HG02610 (cell line): ENCODE measurements around the gene BDP1.
"Not testable (repeated sequence)": the region's sequence is repeated elsewhere in the genome, so short reads cannot be mapped to it uniquely, and the experiment has no call there.

ENCODE experiments used
- ATAC-seq: cut with Tn5 transposase; IDR thresholded peaks from one replicate; pipeline ENCODE4 v1.9.1; 2021; ENCODE audit warnings: mild to moderate bottlenecking, moderate library complexity; ENCODE audit not compliant: unreplicated experiment

BDP1 gene

GRCh38 chr5:71457106-71457505 lies 1.7 kb downstream of the BDP1 start:
- ATAC-seq, result no peak

GRCh38 chr5:71460693-71461092 lies 5.2 kb downstream of the BDP1 start:
- ATAC-seq, result no peak

GRCh38 chr5:71461360-71461759 lies 5.9 kb downstream of the BDP1 start:
- ATAC-seq, result no peak

DNA sequence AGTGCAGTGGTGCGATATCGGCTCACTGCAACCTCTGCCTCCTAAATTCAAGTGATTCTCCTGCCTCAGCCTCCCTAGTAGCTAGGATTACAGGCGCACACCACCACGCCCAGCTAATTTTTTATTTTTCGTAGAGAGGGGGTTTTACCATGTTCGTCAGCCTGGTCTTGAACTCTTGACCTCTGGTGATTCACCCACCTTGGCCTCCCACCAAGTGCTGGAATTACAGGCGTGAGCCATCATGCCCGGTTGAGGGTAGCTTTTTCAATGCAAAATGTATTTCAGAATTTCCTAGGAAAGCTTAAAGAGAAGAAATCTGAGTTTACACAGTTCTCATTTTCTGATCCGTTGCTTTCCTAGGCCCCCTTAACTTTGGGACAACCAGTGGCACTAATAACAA lies 15.7 kb downstream of the BDP1 start:
- no peak for ATAC-seq

DNA sequence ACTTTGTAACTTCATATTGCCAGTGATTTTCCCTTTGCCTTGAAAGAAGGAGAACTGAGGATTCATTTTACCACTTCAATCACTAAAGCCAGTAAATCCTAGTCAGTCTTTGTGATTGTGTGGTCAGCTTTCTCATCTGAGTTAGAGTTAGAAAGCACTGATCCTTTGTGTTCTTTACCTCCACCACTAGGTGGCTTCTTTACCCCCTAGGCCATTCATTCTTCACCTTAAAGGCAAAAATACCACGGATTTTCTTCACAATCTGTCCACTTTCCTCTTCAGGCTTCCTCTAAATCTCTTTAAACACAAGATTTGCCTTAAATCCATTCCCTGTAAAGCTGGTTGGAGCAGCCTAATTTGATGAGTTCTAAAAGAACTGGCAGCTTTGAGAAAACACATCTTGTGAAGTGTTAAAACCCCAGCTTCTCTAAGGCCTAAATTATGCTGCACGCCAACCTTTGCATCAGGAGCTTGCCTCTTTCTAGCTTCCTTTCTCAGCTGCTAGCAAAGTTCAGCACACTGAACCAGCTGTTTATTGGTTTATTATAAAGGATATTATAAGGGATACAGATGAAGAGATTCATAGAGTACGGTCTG lies 20.4 kb downstream of the BDP1 start:
- ATAC-seq, result no peak

DNA sequence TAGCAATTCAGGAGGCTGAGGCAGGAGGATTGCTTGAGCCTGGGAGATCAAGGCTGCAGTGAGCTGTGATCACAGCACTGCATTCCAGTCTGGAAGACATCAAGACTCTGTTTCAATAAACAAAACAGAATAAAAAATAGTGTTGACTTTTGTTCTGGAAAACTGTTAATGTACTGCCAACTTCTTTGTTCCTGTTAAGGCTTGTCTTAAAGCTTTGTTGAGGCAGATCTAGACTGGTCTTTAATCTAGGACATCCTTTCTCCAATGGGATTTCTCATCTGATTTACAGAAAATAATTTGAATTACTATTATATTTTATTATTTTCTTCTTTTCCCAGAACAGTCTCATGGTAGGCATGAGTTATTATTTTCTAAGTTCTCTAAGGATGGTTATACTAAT lies 26.0 kb downstream of the BDP1 start:
- no peak for ATAC-seq

DNA sequence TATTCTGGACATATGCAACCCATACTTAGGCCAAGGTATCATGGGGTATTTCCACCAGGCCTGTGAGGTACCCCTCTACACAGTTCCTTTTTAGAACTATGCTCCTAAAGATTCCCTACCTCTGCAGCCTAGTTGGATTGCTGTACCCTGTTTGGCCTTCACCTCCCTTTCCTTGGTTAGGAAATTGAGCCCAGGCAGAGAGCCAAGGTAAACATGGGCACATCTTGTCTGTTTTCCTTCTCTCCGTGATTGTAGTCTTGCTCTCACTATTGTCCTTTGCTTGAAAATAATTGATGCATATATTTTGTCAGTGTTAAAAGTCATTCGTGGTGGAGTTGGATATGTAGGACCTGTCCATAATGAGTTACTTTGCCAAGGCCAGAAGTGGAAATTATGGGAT lies 26.7 kb downstream of the BDP1 start:
- no peak for ATAC-seq

- ATAC-seq, result no peak
Measured at GRCh38 chr5:71483355-71483754, 27.9 kb downstream of the BDP1 start.

DNA sequence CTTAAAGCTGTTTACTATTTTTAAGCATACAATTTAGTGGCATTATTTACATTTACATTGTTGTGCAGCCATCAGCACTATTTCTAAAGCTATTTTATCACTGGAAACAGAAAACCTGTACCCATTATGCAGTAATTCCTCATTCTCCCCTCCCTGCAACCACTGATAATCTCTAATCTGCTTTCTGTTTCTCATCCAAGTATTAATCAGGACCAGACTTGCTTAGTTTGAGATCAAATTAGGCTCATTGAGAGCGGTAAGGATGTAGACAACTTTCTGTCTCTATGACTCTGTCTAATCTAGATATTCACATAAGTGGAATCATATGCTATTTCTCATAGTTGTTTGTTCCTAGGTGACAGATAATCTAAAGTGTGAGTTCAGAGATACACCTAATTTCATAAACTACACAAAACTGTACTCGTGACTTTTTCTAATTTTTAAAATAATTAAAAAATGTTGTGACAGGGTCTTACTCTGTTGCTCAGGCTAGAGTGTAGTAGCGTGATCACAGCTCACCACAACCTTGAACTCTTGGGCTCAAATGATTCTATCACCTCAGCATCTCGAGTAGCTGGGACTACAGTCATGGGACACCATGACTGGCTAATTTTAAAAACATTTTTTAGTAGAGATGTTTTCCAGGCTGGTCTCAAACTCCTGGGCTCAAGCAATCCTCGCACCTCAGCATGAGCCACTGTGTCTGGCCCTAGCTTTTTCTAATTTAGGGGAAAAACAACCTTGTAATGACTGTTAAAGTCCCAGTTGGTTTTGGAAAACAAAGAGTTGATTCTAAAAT lies 37.6 kb downstream of the BDP1 start:
- ATAC-seq, result no peak

DNA sequence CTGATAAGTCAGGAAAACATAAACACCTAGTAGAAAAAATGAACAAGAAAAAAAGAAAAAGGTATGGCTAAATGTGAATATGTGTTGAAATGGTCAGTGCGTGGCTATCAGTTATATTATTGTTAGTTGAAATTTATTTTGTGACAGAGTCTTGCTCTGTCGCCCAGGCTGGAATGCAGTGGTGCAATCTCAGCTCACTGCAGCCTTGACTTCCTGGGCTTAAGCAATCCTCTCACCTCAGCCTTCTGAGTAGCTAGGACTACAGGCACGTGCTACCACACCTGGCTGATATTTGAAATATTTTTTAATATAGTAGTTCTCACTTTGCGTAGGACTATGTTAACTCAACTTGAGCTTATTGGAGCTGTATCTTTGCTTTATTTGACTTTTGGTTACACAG lies 38.8 kb downstream of the BDP1 start:
- ATAC-seq, result not testable (repeated sequence)

DNA sequence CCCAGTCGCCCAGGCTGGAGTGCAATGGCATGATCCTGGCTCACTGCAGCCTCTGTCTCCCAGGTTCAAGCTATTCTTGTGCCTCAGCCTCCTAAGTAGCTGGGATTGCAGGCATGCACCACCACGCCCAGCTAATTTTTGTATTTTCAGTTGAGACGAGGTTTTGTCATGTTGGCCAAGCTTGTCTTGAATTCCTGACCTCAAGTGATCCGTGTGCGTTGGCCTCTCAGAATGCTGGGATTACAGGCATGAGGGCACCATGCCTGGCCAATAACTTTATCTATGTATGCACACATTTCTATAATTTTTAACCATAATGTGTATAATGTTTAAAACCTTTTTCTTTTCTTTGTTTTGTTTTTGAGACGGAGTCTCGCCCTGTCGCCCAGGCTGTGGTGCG lies 43.3 kb downstream of the BDP1 start:
- ATAC-seq, result not testable (repeated sequence)

DNA sequence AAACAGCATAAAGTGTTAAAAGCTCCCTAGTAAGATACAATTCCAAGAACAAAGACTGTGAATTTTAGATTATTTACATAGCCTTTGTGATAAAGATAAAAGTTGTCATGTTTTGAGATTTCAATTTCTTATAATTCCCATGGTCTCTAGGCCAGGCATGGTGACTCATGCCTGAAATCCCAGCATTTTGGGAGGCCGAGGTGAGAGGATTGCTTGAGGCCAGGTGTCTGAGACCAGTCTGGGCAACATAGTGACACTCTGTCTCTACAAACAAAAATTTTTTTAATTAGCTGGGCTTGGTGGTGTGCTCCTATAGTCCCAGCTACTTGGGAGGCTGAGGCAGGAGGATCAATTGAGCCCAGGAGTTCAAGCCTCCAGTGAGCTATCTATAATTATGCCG lies 48.1 kb downstream of the BDP1 start:
- no peak for ATAC-seq

- no peak for ATAC-seq
Measured at GRCh38 chr5:71522151-71522550, 66.7 kb downstream of the BDP1 start.

DNA sequence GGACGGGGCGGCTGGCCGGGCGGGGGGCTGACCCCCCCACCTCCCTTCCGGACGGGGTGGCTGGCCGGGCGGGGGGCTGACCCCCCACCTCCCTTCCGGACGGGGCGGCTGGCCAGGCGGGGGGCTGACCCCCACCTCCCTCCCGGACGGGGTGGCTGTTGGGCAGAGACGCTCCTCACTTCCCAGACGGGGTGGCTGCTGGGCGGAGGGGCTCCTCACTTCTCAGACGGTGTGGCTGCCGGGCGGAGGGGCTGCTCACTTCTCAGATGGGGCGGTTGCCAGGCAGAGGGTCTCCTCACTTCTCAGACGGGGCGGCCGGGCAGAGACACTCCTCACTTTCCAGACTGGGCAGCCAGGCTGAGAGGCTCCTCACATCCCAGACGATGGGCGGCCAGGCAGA lies 70.2 kb downstream of the BDP1 start:
- not testable (repeated sequence) for ATAC-seq

DNA sequence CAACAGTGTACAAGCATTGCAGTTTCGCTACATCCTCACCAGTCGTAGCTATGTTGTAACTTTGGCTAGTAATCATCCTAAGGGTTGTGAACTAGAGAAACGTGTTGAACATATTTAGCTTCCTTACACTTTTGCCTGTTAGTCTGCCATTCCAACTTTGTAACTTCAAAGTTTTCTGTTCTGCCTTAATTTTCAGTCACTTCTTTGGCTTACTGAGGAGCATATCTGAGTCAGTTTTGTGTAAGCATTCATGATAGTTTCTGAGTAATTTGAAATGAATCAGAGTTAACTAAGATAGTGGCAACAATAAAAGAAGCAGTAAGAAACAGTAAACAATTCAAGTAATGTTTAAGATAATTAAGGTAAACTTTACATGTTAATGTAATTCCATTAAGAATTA lies 72.8 kb downstream of the BDP1 start:
- ATAC-seq, result no peak

DNA sequence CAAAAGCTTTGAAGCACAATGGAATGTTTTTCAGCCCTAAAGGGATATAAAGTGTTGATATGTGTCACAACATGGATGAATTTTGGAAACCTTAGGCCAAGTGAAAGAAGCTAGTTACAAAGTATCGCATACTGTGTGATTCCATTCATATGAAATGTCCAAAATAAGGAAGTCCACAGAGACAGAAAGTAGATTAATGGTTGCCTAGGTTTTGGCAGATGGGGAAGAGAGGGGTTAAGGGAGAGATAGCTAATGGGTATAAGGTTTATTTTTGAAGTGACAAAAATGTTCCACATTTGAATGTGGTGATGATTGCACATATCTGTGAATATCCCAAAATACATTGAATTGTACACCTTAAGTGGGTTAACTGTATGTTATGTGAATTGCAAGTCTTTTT lies 74.2 kb downstream of the BDP1 start:
- no peak for ATAC-seq

- no peak for ATAC-seq
Measured at GRCh38 chr5:71533142-71533541, 77.7 kb downstream of the BDP1 start.

- ATAC-seq, result no peak
Measured at GRCh38 chr5:71533615-71534014, 78.2 kb downstream of the BDP1 start.

DNA sequence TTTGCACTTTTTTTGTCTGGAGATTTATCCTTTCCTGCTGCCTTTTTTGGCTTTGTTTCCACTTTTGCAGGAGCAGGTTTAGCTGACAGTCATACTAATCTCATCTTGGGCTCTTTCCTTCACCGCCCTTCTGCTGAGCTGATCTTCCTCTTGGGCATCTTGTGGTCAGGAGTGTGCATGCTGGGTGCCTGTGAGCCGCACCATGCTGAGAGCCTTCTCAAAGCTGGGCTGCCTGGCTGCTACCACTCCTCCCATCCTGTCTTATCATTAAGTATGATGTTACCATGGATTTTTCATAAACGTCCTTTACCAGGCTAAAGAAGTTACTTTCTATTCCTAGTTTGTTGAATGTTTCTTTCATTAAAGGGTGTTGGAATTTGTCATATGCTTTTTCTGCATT lies 82.2 kb downstream of the BDP1 start:
- ATAC-seq, result no peak

DNA sequence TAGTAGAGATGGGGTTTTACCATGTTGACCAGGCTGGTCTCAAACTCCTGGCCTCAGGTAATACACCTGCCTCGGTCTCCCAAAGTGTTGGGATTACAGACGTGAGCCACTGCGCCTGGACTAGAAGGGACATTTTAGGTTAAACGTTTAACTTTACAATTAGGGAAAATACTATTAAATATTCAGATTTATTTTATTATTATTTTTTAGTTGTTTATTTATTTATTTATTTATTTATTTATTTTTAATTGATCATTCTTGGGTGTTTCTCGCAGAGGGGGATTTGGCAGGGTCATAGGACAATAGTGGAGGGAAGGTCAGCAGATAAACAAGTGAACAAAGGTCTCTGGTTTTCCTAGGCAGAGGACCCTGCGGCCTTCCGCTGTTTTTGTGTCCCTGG lies 95.4 kb downstream of the BDP1 start:
- ATAC-seq, result not testable (repeated sequence)

DNA sequence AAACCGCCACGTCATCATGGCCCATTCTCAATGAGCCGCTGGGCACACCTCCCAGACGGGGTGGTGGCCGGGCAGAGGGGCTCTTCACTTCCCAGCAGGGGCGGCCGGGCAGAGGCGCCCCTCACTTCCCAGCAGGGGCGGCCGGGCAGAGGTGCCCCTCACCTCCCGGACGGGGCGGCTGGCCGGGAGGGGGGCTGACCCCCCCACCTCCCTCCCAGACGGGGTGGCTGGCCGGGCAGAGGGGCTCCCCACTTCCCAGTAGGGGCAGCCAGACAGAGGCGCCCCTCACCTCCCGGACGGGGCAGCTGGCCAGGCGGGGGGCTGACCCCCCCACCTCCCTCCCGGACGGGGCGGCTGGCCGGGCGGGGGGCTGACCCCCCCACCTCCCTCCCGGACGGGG lies 96.1 kb downstream of the BDP1 start:
- not testable (repeated sequence) for ATAC-seq

DNA sequence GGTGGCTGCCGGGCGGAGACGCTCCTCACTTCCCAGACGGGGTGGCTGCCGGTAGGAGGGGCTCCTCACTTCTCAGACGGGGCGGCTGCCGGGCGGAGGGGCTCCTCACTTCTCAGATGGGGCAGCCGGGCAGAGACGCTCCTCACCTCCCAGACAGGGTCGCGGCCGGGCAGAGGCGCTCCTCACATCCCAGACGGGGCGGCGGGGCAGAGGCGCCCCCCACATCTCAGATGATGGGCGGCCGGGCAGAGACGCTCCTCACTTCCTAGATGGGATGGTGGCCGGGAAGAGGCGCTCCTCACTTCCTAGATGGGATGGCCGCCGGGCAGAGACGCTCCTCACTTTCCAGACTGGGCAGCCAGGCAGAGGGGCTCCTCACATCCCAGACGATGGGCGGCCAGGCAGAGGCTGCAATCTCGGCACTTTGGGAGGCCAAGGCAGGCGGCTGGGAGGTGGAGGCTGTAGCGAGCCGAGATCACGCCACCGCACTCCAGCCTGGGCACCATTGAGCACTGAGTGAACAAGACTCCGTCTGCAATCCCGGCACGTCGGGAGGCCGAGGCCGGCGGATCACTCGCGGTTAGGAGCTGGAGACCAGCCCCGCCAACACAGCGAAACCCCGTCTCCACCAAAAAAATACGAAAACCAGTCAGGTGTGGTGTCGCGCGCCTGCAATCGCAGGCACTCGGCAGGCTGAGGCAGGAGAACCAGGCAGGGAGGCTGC lies 96.7 kb downstream of the BDP1 start:
- not testable (repeated sequence) for ATAC-seq
